Endothelial cell (in vitro differentiated cells): ENCODE data around the gene KIR2DL1. TPM values are rescaled to one million over a fixed set of nuclear protein-coding genes. Genes with fewer than 3 reads are reported as not detected.

Source experiments
- DNase-seq: peaks from one replicate; pipeline ENCODE4 v3.0.0; 2021; ENCODE audit warnings: low spot score
- H3K27ac Mint-ChIP-seq: one replicate; pipeline ENCODE4 v1.8.0; 2021; ENCODE audit warnings: mixed read lengths, inconsistent platforms; ENCODE audit not compliant: unreplicated experiment
- H3K27me3 Mint-ChIP-seq: one replicate; pipeline ENCODE4 v1.8.0; 2021; ENCODE audit warnings: mild to moderate bottlenecking, moderate library complexity, mixed read lengths, inconsistent platforms; ENCODE audit not compliant: unreplicated experiment
- H3K36me3 Mint-ChIP-seq: one replicate; pipeline ENCODE4 v1.8.0; 2021; ENCODE audit warnings: mild to moderate bottlenecking, low read depth, mixed read lengths, inconsistent platforms; ENCODE audit not compliant: unreplicated experiment
- H3K4me1 Mint-ChIP-seq: one replicate; pipeline ENCODE4 v1.8.0; 2021; ENCODE audit warnings: mild to moderate bottlenecking, mixed read lengths, inconsistent platforms; ENCODE audit not compliant: unreplicated experiment
- H3K4me3 Mint-ChIP-seq: one replicate; pipeline ENCODE4 v1.8.0; 2021; ENCODE audit warnings: mild to moderate bottlenecking, mixed read lengths, inconsistent platforms; ENCODE audit not compliant: unreplicated experiment
- H3K9me3 Mint-ChIP-seq: one replicate; pipeline ENCODE4 v1.8.0; 2021; ENCODE audit warnings: mixed read lengths, inconsistent platforms; ENCODE audit not compliant: unreplicated experiment
- CTCF ChIP-seq: fragments of 200-600 bp; sonication (generic); IDR thresholded peaks from one replicate; pipeline ENCODE4 v1.5.0; 2021; ENCODE audit warnings: antibody characterized with exemption; ENCODE audit not compliant: unreplicated experiment
- total RNA-seq: library from RNA; stranded (reverse); fragmentation: NEBNext Ultra II Directional; extraction: Animal tissue kit (Norgen Biotek cat#: 25700); gene quantifications from one replicate; pipeline ENCODE4 v1.2.1, GENCODE V29; 2021; ENCODE audit not compliant: unreplicated experiment

KIR2DL1 gene
- total RNA-seq, 1 donor from 2014 or later: not detected

- H3K27ac Mint-ChIP-seq: no peak overlapping the region
- TF ChIP-seq CTCF: no peak
- peaks cover 25% of the 10 kb centered on the region for H3K36me3 Mint-ChIP-seq
- peaks cover 8% of the 10 kb centered on the region for H3K27me3 Mint-ChIP-seq
- H3K9me3 Mint-ChIP-seq: peaks cover 40% of the 10 kb centered on the region
- H3K4me3 Mint-ChIP-seq: no peak overlapping the region
- no peaks in the 10 kb centered on the region for H3K4me1 Mint-ChIP-seq
- DNase-seq: no peak
Measured at GRCh38 chr19:54790711-54791110, 21.1 kb downstream of the KIR2DL1 start.

GRCh38 chr19:54791476-54791875 is 21.9 kb downstream of the KIR2DL1 start:
- no peak for TF ChIP-seq CTCF
- DNase-seq: no peak

GRCh38 chr19:54792814-54793213 is 23.2 kb downstream of the KIR2DL1 start:
- DNase-seq: no peak
- H3K27ac Mint-ChIP-seq: no peak overlapping the region
- H3K27me3 Mint-ChIP-seq: peaks cover 6% of the 10 kb centered on the region
- H3K4me1 Mint-ChIP-seq: no peaks in the 10 kb centered on the region
- H3K4me3 Mint-ChIP-seq: no peak overlapping the region
- H3K36me3 Mint-ChIP-seq: peaks cover 14% of the 10 kb centered on the region
- H3K9me3 Mint-ChIP-seq: peaks cover 31% of the 10 kb centered on the region
- no peak for TF ChIP-seq CTCF

More at GRCh38 chr19:54791476-54791875, 21.9 kb downstream of the KIR2DL1 start:
- no peak overlapping the region for H3K27ac Mint-ChIP-seq
- H3K4me3 Mint-ChIP-seq: no peak overlapping the region
- no peaks in the 10 kb centered on the region for H3K4me1 Mint-ChIP-seq
- H3K27me3 Mint-ChIP-seq: peaks cover 6% of the 10 kb centered on the region
- H3K36me3 Mint-ChIP-seq: peaks cover 21% of the 10 kb centered on the region
- peaks cover 36% of the 10 kb centered on the region for H3K9me3 Mint-ChIP-seq

GRCh38 chr19:54795758-54796157 is 26.2 kb downstream of the KIR2DL1 start:
- Mint-ChIP-seq H3K4me3 (no peak overlapping the region), H3K9me3 (peaks cover 19% of the 10 kb centered on the region), H3K36me3 (no peaks in the 10 kb centered on the region), H3K27me3 (no peaks in the 10 kb centered on the region), H3K27ac (no peak overlapping the region), H3K4me1 (no peaks in the 10 kb centered on the region)
- TF ChIP-seq CTCF: no peak
- no peak for DNase-seq

GRCh38 chr19:54803410-54803809 is 33.8 kb downstream of the KIR2DL1 start, which contains the start of gene KIR2DL4:
Gene KIR2DL4 (plus strand): TSS chr19:54803610. CDS start chr19:54803652, 42 bp downstream.
- peaks cover 6% of the 10 kb centered on the region for H3K27me3 Mint-ChIP-seq
- peaks cover 13% of the 10 kb centered on the region for H3K36me3 Mint-ChIP-seq
- no peak for TF ChIP-seq CTCF
- no peaks in the 10 kb centered on the region for H3K4me1 Mint-ChIP-seq
- H3K9me3 Mint-ChIP-seq: peaks cover 49% of the 10 kb centered on the region
- no peak for DNase-seq
- no peak within 1 kb of the TSS for H3K27ac Mint-ChIP-seq
- H3K4me3 Mint-ChIP-seq: no peak within 1 kb of the TSS
